HepG2 (cell line): ENCODE results near the gene WDSUB1. TPM values are rescaled to one million over a fixed set of nuclear protein-coding genes. Genes with fewer than 3 reads are reported as not detected.

Experiments
- ATAC-seq: fragments of 200-7000 bp; cut with Tn5 transposase; 3 replicates; pipeline ENCODE4 v1.9.1; 2020; ENCODE audit warnings: mild to moderate bottlenecking, moderate library complexity
- BruUV-seq: library from RNA; stranded (reverse); fragments of 400-500 nt; replicated peaks from 2 replicates; lab custom pipeline; 2021; lab: Mats Ljungman, UMichigan
- CTCF ChIA-PET: fragments of 300-600 bp; formaldehyde crosslinking; extraction: SDS; loops from one replicate; lab custom pipeline; 2021; ENCODE audit warnings: low total read pairs, inconsistent platforms, low intra/inter-chr PET ratio; lab: Yijun Ruan, JAX
- POLR2A ChIA-PET: fragments of 350-600 bp; sonication (Branson Sonifier 250); formaldehyde crosslinking; loops from one replicate; lab custom pipeline; 2020; ENCODE audit warnings: antibody characterized with exemption, inconsistent platforms; lab: Yijun Ruan, JAX
- DNase-seq: peaks from one replicate; pipeline ENCODE4 v3.0.0-alpha.2; 2015; ENCODE audit warnings: low spot score
- FAIRE-seq: peaks from 3 replicates; lab custom pipeline; 2011; peaks lifted over from hg19 to GRCh38; lab: Jason Lieb, UNC
- H2AFZ ChIP-seq: one replicate; pipeline ENCODE4 v1.6.1; 2011; ENCODE audit warnings: low read length, inconsistent platforms
- H3K27ac ChIP-seq: fragments of 300-600 bp; 3 replicates; pipeline ENCODE4 v1.8.0; 2011; ENCODE audit warnings: mixed run types, mild to moderate bottlenecking, mixed read lengths, low read length, inconsistent platforms; ENCODE audit not compliant: insufficient read depth; ENCODE audit errors: extremely low read length
- H3K27me3 ChIP-seq, 2 experiments: fragments of 200-600 bp in 1 of 2; 2 replicates in 1 of 2; 3 replicates in 1 of 2; pipeline versions ENCODE4 v1.6.0 to v1.8.0; 2011; ENCODE audit warnings: low read length in 2 of 2, mild to moderate bottlenecking in 2 of 2, moderate library complexity in 2 of 2, inconsistent platforms in 1 of 2; ENCODE audit not compliant: insufficient read depth in 2 of 2, control insufficient read depth in 1 of 2
- H3K36me3 ChIP-seq, 2 experiments: fragments of 200-600 bp in 1 of 2; replicated peaks in 1 of 2; 2 replicates in 1 of 2; 3 replicates in 1 of 2; pipeline versions ENCODE4 v1.5.1 to v1.8.0; 2011; ENCODE audit warnings: low read length in 2 of 2, inconsistent platforms in 1 of 2; ENCODE audit not compliant: insufficient read depth in 2 of 2, control insufficient read depth in 1 of 2
- H3K4me1 ChIP-seq: 2 replicates; pipeline ENCODE4 v1.5.1; 2012; ENCODE audit warnings: low read length, inconsistent platforms; ENCODE audit not compliant: insufficient read depth
- H3K4me2 ChIP-seq: 2 replicates; pipeline ENCODE4 v1.6.0; 2011; ENCODE audit warnings: low read depth, low read length, inconsistent platforms
- H3K4me3 ChIP-seq, 3 experiments: fragments of 200-600 bp in 1 of 3; sonication (generic), shearing (Covaris generic) in 1 of 3; replicated peaks in 1 of 3; 2 replicates each; pipeline ENCODE4 v1.5.1; 2011 to 2016; ENCODE audit warnings: low read length in 3 of 3, inconsistent platforms in 2 of 3, low read depth in 2 of 3, mild to moderate bottlenecking in 2 of 3, control low read depth in 1 of 3, mixed read lengths in 1 of 3; ENCODE audit not compliant: insufficient read depth in 1 of 3
- H3K79me2 ChIP-seq: one replicate; pipeline ENCODE4 v1.6.1; 2011; ENCODE audit warnings: low read length, inconsistent platforms; ENCODE audit not compliant: insufficient read depth
- H3K9ac ChIP-seq: 2 replicates; pipeline ENCODE4 v1.6.0; 2011; ENCODE audit warnings: mild to moderate bottlenecking, low read depth, low read length, inconsistent platforms; ENCODE audit not compliant: insufficient read depth
- H3K9me3 ChIP-seq: 2 replicates; pipeline ENCODE4 v1.5.1; 2012; ENCODE audit warnings: mild to moderate bottlenecking, low read length
- H4K20me1 ChIP-seq: 2 replicates; pipeline ENCODE4 v1.6.0; 2011; ENCODE audit warnings: inconsistent platforms, mild to moderate bottlenecking, low read length, moderate library complexity; ENCODE audit not compliant: insufficient read depth
- NFE2L1 ChIP-seq: sonication (generic); formaldehyde crosslinking; IDR thresholded peaks from 2 replicates; pipeline ENCODE4 v1.4.0; 2020; ENCODE audit warnings: missing genetic modification reagents, mild to moderate bottlenecking, borderline replicate concordance
- ZNF333 ChIP-seq: sonication (generic); formaldehyde crosslinking; IDR thresholded peaks from 2 replicates; pipeline ENCODE4 v1.4.0; 2020; ENCODE audit warnings: mild to moderate bottlenecking, missing genetic modification reagents, borderline replicate concordance
- ZNF468 ChIP-seq: sonication (generic); formaldehyde crosslinking; IDR thresholded peaks from 2 replicates; pipeline ENCODE4 v1.8.0; 2022; ENCODE audit warnings: mild to moderate bottlenecking, moderate library complexity, missing genetic modification reagents
- WGBS: methylation state at CpG from one replicate; pipeline ENCODE4 v1.1.6; 2017; ENCODE audit warnings: low lambda C conversion rate; 5-methylcytosine and 5-hydroxymethylcytosine counted together
- in situ Hi-C: cut with HindIII; loops from 2 replicates; pipeline ENCODE4 v1.10.0; 2017; ENCODE audit warnings: low pct_unique_long_range_greater_than_20kb; ENCODE audit not compliant: extremely low pct_ligation_motif_present
- intact Hi-C: fragments of 100-400 bp; cut with micrococcal nuclease; formaldehyde crosslinking; loops from one replicate; pipeline ENCODE4 v1.10.0; 2022; ENCODE audit not compliant: unreplicated experiment
- polyA plus RNA-seq, 8 experiments: library from polyadenylated mRNA; depleted of rRNA in 3 of 8; stranded (reverse) in 7 of 8; unstranded in 1 of 8; fragments of >200 nt; fragmentation: Illumina TruSeq in 4 of 8; extraction: Trizol in 4 of 8; gene quantifications; 2 replicates each; pipeline versions ENCODE4 v1.2.1 to v1.2.3, GENCODE V29; 2011 to 2016; ENCODE audit warnings: low read depth in 4 of 8, missing spikeins in 1 of 8, mixed read lengths in 1 of 8; ENCODE audit not compliant: insufficient read depth in 1 of 8
- total RNA-seq, 5 experiments: library from RNA; depleted of rRNA; stranded (reverse); fragments of >200 nt; fragmentation: Illumina TruSeq; extraction: Trizol; gene quantifications; 2 replicates each; pipeline ENCODE4 v1.2.3, GENCODE V29; 2016; ENCODE audit warnings: low read depth in 1 of 5
- TF ChIP-seq, protein P1 (sequence below): fragments of 450-650 bp; IDR thresholded peaks from 2 replicates; pipeline ENCODE4 v1.6.1; 2017; ENCODE audit warnings: mild to moderate bottlenecking
- TF ChIP-seq, protein P2 (sequence below): sonication (generic); formaldehyde crosslinking; IDR thresholded peaks from 2 replicates; pipeline ENCODE4 v1.5.0; 2020; ENCODE audit warnings: missing genetic modification reagents, mild to moderate bottlenecking, borderline replicate concordance
- TF ChIP-seq, protein P3 (sequence below), 2 experiments: fragments of 450-650 bp in 1 of 2; sonication (generic) in 1 of 2; formaldehyde crosslinking; IDR thresholded peaks; 2 replicates each; pipeline versions ENCODE4 v1.5.0 to v1.8.0; 2020 to 2022; ENCODE audit warnings: mild to moderate bottlenecking in 1 of 2, missing genetic modification reagents in 1 of 2
- TF ChIP-seq, protein P4 (sequence below): IDR thresholded peaks from 2 replicates; pipeline ENCODE4 v1.6.1; 2016; ENCODE audit warnings: low read depth, borderline replicate concordance
- TF ChIP-seq, protein P5 (sequence below): IDR thresholded peaks from 2 replicates; pipeline ENCODE4 v1.4.0; 2020; ENCODE audit warnings: mild to moderate bottlenecking, missing genetic modification reagents
- TF ChIP-seq, protein P6 (sequence below): sonication (generic); formaldehyde crosslinking; IDR thresholded peaks from 2 replicates; pipeline ENCODE4 v1.4.0; 2020; ENCODE audit warnings: low read depth, missing genetic modification reagents

Gene WDSUB1
- total and polyA plus RNA-seq, 2 of the 13 experiments (the other 11 are each of a cell fraction or from before 2014, with no cell fraction given), result 10.1 to 10.7 TPM

DNA sequence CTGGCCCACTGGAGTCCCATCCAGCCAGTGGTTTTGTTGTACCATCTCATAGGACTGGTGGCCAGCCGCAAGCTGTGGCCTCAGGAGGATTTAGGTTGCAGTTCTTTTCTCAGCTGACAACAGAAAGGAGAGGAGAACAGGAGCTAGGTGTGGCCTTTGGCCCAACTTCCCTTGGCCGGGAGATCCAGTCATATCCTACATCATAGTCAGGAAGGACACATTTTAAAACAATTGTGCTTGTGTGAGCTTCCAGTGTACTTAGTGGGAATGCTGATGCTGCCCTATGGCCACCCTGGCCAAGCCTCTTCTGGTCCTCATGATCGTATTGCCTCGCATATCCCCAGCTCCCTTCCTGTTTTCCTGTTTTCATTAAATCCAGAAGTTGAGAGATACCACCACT lies 98.1 kb downstream of the WDSUB1 start (continued):
- TF ChIP-seq, protein P1, sequence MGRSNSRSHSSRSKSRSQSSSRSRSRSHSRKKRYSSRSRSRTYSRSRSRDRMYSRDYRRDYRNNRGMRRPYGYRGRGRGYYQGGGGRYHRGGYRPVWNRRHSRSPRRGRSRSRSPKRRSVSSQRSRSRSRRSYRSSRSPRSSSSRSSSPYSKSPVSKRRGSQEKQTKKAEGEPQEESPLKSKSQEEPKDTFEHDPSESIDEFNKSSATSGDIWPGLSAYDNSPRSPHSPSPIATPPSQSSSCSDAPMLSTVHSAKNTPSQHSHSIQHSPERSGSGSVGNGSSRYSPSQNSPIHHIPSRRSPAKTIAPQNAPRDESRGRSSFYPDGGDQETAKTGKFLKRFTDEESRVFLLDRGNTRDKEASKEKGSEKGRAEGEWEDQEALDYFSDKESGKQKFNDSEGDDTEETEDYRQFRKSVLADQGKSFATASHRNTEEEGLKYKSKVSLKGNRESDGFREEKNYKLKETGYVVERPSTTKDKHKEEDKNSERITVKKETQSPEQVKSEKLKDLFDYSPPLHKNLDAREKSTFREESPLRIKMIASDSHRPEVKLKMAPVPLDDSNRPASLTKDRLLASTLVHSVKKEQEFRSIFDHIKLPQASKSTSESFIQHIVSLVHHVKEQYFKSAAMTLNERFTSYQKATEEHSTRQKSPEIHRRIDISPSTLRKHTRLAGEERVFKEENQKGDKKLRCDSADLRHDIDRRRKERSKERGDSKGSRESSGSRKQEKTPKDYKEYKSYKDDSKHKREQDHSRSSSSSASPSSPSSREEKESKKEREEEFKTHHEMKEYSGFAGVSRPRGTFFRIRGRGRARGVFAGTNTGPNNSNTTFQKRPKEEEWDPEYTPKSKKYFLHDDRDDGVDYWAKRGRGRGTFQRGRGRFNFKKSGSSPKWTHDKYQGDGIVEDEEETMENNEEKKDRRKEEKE, result no peak
- TF ChIP-seq, protein P2, sequence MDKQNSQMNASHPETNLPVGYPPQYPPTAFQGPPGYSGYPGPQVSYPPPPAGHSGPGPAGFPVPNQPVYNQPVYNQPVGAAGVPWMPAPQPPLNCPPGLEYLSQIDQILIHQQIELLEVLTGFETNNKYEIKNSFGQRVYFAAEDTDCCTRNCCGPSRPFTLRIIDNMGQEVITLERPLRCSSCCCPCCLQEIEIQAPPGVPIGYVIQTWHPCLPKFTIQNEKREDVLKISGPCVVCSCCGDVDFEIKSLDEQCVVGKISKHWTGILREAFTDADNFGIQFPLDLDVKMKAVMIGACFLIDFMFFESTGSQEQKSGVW (CRISPR knock-in tag), result no peak
- TF ChIP-seq, protein P3, sequence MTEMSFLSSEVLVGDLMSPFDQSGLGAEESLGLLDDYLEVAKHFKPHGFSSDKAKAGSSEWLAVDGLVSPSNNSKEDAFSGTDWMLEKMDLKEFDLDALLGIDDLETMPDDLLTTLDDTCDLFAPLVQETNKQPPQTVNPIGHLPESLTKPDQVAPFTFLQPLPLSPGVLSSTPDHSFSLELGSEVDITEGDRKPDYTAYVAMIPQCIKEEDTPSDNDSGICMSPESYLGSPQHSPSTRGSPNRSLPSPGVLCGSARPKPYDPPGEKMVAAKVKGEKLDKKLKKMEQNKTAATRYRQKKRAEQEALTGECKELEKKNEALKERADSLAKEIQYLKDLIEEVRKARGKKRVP (CRISPR knock-in tag; IDR thresholded peaks at IDR 0.05), result no peak

DNA sequence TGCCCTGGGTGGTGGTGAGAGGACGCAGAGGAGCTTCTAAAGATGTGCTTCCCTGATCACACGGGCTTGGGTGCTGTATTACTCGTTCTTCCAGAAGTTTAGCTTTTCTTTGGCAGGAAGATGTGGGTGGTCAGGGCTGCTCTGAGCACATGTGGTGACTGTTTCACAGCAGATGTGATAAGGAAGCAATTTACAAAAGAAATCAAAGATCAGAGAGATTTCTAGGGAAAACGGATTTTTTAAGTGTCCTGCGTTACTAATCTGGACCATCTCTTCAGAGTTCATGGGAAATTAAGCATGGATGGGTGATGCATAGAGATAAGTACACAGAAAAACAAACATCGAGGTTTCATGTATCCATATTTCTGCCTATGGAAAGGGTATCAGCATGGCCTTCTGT lies 99.4 kb downstream of the WDSUB1 start:
- H3K27me3 ChIP-seq, result no peaks in the 10 kb centered on the region
- ChIA-PET POLR2A (no interaction called here), CTCF (no interaction called here)
- H3K4me1 ChIP-seq, result no peaks in the 10 kb centered on the region
- no peak for FAIRE-seq
- no peaks in the 10 kb centered on the region for H3K79me2 ChIP-seq
- H2AFZ ChIP-seq, result no peak overlapping the region
- DNase-seq, result no peak
- H3K27ac ChIP-seq, result no peak overlapping the region
- in situ Hi-C loops (no loop called here), intact Hi-C loops (no loop called here)
- no peak overlapping the region for H3K4me2 ChIP-seq
- no peaks in the 10 kb centered on the region for H3K9me3 ChIP-seq
- no peak for ATAC-seq
- H3K4me3 ChIP-seq, result no peak overlapping the region
- H4K20me1 ChIP-seq, result no peaks in the 10 kb centered on the region
- H3K9ac ChIP-seq, result no peak overlapping the region
- no TSS peak for BruUV-seq
- WGBS, result 54% methylated on average over 6 of the region's 6 CpGs
- peaks cover 0 to 2% of the 10 kb centered on the region in 2 experiments; a peak in 2 of 5 replicates for H3K36me3 ChIP-seq
- TF ChIP-seq ZNF468 (CRISPR knock-in tag), result no peak
- no peak for TF ChIP-seq ZNF333
- TF ChIP-seq, protein P4, sequence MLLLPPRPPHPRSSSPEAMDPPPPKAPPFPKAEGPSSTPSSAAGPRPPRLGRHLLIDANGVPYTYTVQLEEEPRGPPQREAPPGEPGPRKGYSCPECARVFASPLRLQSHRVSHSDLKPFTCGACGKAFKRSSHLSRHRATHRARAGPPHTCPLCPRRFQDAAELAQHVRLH, result no peak
- TF ChIP-seq, protein P5, sequence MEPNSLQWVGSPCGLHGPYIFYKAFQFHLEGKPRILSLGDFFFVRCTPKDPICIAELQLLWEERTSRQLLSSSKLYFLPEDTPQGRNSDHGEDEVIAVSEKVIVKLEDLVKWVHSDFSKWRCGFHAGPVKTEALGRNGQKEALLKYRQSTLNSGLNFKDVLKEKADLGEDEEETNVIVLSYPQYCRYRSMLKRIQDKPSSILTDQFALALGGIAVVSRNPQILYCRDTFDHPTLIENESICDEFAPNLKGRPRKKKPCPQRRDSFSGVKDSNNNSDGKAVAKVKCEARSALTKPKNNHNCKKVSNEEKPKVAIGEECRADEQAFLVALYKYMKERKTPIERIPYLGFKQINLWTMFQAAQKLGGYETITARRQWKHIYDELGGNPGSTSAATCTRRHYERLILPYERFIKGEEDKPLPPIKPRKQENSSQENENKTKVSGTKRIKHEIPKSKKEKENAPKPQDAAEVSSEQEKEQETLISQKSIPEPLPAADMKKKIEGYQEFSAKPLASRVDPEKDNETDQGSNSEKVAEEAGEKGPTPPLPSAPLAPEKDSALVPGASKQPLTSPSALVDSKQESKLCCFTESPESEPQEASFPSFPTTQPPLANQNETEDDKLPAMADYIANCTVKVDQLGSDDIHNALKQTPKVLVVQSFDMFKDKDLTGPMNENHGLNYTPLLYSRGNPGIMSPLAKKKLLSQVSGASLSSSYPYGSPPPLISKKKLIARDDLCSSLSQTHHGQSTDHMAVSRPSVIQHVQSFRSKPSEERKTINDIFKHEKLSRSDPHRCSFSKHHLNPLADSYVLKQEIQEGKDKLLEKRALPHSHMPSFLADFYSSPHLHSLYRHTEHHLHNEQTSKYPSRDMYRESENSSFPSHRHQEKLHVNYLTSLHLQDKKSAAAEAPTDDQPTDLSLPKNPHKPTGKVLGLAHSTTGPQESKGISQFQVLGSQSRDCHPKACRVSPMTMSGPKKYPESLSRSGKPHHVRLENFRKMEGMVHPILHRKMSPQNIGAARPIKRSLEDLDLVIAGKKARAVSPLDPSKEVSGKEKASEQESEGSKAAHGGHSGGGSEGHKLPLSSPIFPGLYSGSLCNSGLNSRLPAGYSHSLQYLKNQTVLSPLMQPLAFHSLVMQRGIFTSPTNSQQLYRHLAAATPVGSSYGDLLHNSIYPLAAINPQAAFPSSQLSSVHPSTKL (CRISPR knock-in tag), result no peak
- TF ChIP-seq NFE2L1 (CRISPR knock-in tag), result no peak
- TF ChIP-seq, protein P6, sequence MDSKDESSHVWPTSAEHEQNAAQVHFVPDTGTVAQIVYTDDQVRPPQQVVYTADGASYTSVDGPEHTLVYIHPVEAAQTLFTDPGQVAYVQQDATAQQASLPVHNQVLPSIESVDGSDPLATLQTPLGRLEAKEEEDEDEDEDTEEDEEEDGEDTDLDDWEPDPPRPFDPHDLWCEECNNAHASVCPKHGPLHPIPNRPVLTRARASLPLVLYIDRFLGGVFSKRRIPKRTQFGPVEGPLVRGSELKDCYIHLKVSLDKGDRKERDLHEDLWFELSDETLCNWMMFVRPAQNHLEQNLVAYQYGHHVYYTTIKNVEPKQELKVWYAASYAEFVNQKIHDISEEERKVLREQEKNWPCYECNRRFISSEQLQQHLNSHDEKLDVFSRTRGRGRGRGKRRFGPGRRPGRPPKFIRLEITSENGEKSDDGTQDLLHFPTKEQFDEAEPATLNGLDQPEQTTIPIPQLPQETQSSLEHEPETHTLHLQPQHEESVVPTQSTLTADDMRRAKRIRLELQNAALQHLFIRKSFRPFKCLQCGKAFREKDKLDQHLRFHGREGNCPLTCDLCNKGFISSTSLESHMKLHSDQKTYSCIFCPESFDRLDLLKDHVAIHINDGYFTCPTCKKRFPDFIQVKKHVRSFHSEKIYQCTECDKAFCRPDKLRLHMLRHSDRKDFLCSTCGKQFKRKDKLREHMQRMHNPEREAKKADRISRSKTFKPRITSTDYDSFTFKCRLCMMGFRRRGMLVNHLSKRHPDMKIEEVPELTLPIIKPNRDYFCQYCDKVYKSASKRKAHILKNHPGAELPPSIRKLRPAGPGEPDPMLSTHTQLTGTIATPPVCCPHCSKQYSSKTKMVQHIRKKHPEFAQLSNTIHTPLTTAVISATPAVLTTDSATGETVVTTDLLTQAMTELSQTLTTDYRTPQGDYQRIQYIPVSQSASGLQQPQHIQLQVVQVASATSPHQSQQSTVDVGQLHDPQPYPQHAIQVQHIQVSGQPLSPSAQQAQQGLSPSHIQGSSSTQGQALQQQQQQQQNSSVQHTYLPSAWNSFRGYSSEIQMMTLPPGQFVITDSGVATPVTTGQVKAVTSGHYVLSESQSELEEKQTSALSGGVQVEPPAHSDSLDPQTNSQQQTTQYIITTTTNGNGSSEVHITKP (CRISPR knock-in tag), result no peak
